Liver (tissue), 9 donors: Measurements from ENCODE around the gene CCDC154. TPM values are rescaled to one million over a fixed set of nuclear protein-coding genes. Genes with fewer than 3 reads are reported as not detected.
A peak's percentile ranks its signal among the peaks of the same experiment; 100 is the strongest.

Experiments
- DNase-seq: peaks from one replicate; pipeline ENCODE4 v3.0.0-alpha.2; 2017; ENCODE audit warnings: low spot score
- H3K27ac ChIP-seq, 2 donors: one replicate each; pipeline ENCODE4 v1.7.0; 2013; ENCODE audit warnings: inconsistent platforms in 2 of 2, low read length in 2 of 2, control low read depth in 1 of 2, low read depth in 1 of 2, mild to moderate bottlenecking in 1 of 2
- H3K27me3 ChIP-seq, 4 donors: one replicate each; pipeline versions ENCODE4 v1.6.1 to v1.7.0; 2013; ENCODE audit warnings: low read length in 3 of 4, inconsistent platforms in 1 of 4, mild to moderate bottlenecking in 1 of 4, moderate library complexity in 1 of 4; ENCODE audit not compliant: control insufficient read depth in 4 of 4, insufficient read depth in 4 of 4
- H3K36me3 ChIP-seq, 4 donors: one replicate each; pipeline versions ENCODE4 v1.6.1 to v1.7.0; 2013; ENCODE audit warnings: low read length in 3 of 4, mild to moderate bottlenecking in 3 of 4, low read depth in 1 of 4, moderate library complexity in 1 of 4; ENCODE audit not compliant: control insufficient read depth in 4 of 4, insufficient read depth in 3 of 4
- H3K4me1 ChIP-seq, 4 donors: one replicate each; pipeline versions ENCODE4 v1.6.1 to v1.7.0; 2013; ENCODE audit warnings: low read length in 3 of 4, mild to moderate bottlenecking in 3 of 4, moderate library complexity in 1 of 4; ENCODE audit not compliant: control insufficient read depth in 4 of 4, insufficient read depth in 4 of 4
- H3K4me3 ChIP-seq, 3 donors: one replicate each; pipeline versions ENCODE4 v1.6.1 to v1.7.0; 2013; ENCODE audit warnings: low read length in 3 of 3, control low read depth in 1 of 3, low read depth in 1 of 3, mild to moderate bottlenecking in 1 of 3
- H3K9ac ChIP-seq, 2 donors: one replicate each; pipeline ENCODE4 v1.7.0; 2013; ENCODE audit warnings: low read length in 2 of 2, mild to moderate bottlenecking in 2 of 2, moderate library complexity in 2 of 2, control low read depth in 1 of 2, low read depth in 1 of 2
- H3K9me3 ChIP-seq, 4 donors: one replicate each; pipeline versions ENCODE4 v1.6.1 to v1.7.0; 2013; ENCODE audit warnings: low read length in 3 of 4; ENCODE audit not compliant: control insufficient read depth in 4 of 4
- ATF3 ChIP-seq: IDR thresholded peaks from 2 replicates; pipeline ENCODE4 v1.6.1; 2016; ENCODE audit warnings: antibody characterized with exemption
- FOXA1 ChIP-seq: IDR thresholded peaks from 2 replicates; pipeline ENCODE4 v1.6.1; 2016; ENCODE audit warnings: antibody characterized with exemption
- GABPA ChIP-seq, 2 donors: IDR thresholded peaks in 1 of 2; conservative IDR thresholded peaks in 1 of 2; 2 replicates each; pipeline ENCODE4 v1.6.1; 2016; ENCODE audit warnings: antibody characterized with exemption in 2 of 2, mild to moderate bottlenecking in 1 of 2, moderate library complexity in 1 of 2
- HNF4A ChIP-seq, 2 donors: conservative IDR thresholded peaks; 2 replicates each; pipeline ENCODE4 v1.6.1; 2016; ENCODE audit warnings: antibody characterized with exemption in 2 of 2, mild to moderate bottlenecking in 2 of 2
- HNF4G ChIP-seq: IDR thresholded peaks from 2 replicates; pipeline ENCODE4 v1.6.1; 2016; ENCODE audit warnings: antibody characterized with exemption
- JUND ChIP-seq, 2 donors: IDR thresholded peaks; 2 replicates each; pipeline ENCODE4 v1.6.1; 2016; ENCODE audit warnings: antibody characterized with exemption in 2 of 2
- RAD21 ChIP-seq, 2 donors: IDR thresholded peaks; 2 replicates each; pipeline ENCODE4 v1.6.1; 2016; ENCODE audit warnings: antibody characterized with exemption in 2 of 2, mild to moderate bottlenecking in 2 of 2
- REST ChIP-seq: IDR thresholded peaks from 2 replicates; pipeline ENCODE4 v1.6.1; 2016; ENCODE audit warnings: antibody characterized with exemption, mild to moderate bottlenecking
- RXRA ChIP-seq, 2 donors: IDR thresholded peaks; 2 replicates each; pipeline ENCODE4 v1.6.1; 2017 to 2018; ENCODE audit warnings: antibody characterized with exemption in 2 of 2, mild to moderate bottlenecking in 1 of 2
- SP1 ChIP-seq: IDR thresholded peaks from 2 replicates; pipeline ENCODE4 v1.6.1; 2018; ENCODE audit warnings: antibody characterized with exemption, mild to moderate bottlenecking
- TAF1 ChIP-seq: conservative IDR thresholded peaks from 2 replicates; pipeline ENCODE4 v1.6.1; 2016; ENCODE audit warnings: antibody characterized with exemption, mild to moderate bottlenecking
- YY1 ChIP-seq: IDR thresholded peaks from 2 replicates; pipeline ENCODE4 v1.6.1; 2016; ENCODE audit warnings: antibody characterized with exemption, mild to moderate bottlenecking
- WGBS: extraction: QIAGEN DNeasy Blood & Tissue Kit; methylation state at CpG from one replicate; pipeline ENCODE4 v1.1.7; 2013; 5-methylcytosine and 5-hydroxymethylcytosine counted together
- polyA plus RNA-seq, 2 donors: library from polyadenylated mRNA; stranded (reverse) in 1 of 2; unstranded in 1 of 2; fragments of 200-250 nt in 1 of 2; fragments of >200 nt in 1 of 2; fragmentation: Nextera tagmentation in 1 of 2; extraction: Ambion mirVana in 1 of 2; gene quantifications; one replicate each; pipeline versions ENCODE4 v1.2.1 to v1.2.3, GENCODE V29; 2013 to 2015
- total RNA-seq, 2 donors: library from RNA; depleted of rRNA; stranded (reverse); fragments of >200 nt; gene quantifications; one replicate each; pipeline ENCODE4 v1.2.3, GENCODE V29; 2014
- donor health status: healthy.
- donor health status: healthy.
- donor health status: healthy.
- donor health status: healthy.
- donor health status: healthy.

The CCDC154 gene
- total and polyA plus RNA-seq, 4 donors, result 0.18 to 0.42 (median 0.39) TPM; not detected in 1

GRCh38 chr16:1429012-1429411 lies 15.3 kb downstream of the CCDC154 start:
- H3K9me3 ChIP-seq, result no peaks in the 10 kb centered on the region
- WGBS, result 88% methylated on average over 11 of the region's 11 CpGs
- no peak for DNase-seq
- H3K27ac ChIP-seq, result no peak overlapping the region
- H3K36me3 ChIP-seq, result no peaks in the 10 kb centered on the region
- no peak overlapping the region for H3K4me3 ChIP-seq
- peaks cover 5 to 14% (median 9%) of the 10 kb centered on the region in 4 donors for H3K4me1 ChIP-seq
- no peak overlapping the region for H3K9ac ChIP-seq
- TF ChIP-seq YY1, result no peak
- no peak for TF ChIP-seq TAF1
- TF ChIP-seq HNF4G, result no peak
- TF ChIP-seq RAD21 (IDR thresholded peaks at IDR 0.05), result no peak
- TF ChIP-seq JUND (IDR thresholded peaks at IDR 0.05), result no peak
- no peaks in the 10 kb centered on the region for H3K27me3 ChIP-seq

- no peak overlapping the region for H3K4me3 ChIP-seq
- H3K4me1 ChIP-seq, result peaks cover 5 to 14% (median 9%) of the 10 kb centered on the region in 4 donors
- H3K9ac ChIP-seq, result no peak overlapping the region
- peak; percentile 50 for DNase-seq
- H3K27ac ChIP-seq, result no peak overlapping the region
- H3K36me3 ChIP-seq, result no peaks in the 10 kb centered on the region
- no peaks in the 10 kb centered on the region for H3K9me3 ChIP-seq
- WGBS, result 58% methylated on average over 21 of the region's 21 CpGs
- no peaks in the 10 kb centered on the region for H3K27me3 ChIP-seq
- TF ChIP-seq RAD21 (IDR thresholded peaks at IDR 0.05) (peak in 1 of 2 donors; percentile 22), RXRA (IDR thresholded peaks at IDR 0.05) (no peak), FOXA1 (no peak), TAF1 (no peak), ATF3 (no peak), SP1 (no peak)
These were observed 15.8 kb downstream of the CCDC154 start for GRCh38 chr16:1428511-1428910.

GRCh38 chr16:1427473-1428461 lies 16.6 kb downstream of the CCDC154 start:
- H3K27ac ChIP-seq, result no peak overlapping the region
- H3K4me3 ChIP-seq, result no peak overlapping the region
- H3K9me3 ChIP-seq, result no peaks in the 10 kb centered on the region
- H3K36me3 ChIP-seq, result no peaks in the 10 kb centered on the region
- no peak for DNase-seq
- WGBS, result 91% methylated on average over 53 of the region's 53 CpGs
- no peak overlapping the region for H3K9ac ChIP-seq
- TF ChIP-seq REST (no peak), HNF4A (conservative IDR thresholded peaks at IDR 0.05) (no peak), GABPA (IDR thresholded peaks at IDR 0.05 in 1 of 2, conservative IDR thresholded peaks at IDR 0.05 in 1 of 2) (no peak), RAD21 (IDR thresholded peaks at IDR 0.05) (no peak), HNF4G (no peak)
- H3K27me3 ChIP-seq, result no peaks in the 10 kb centered on the region
- H3K4me1 ChIP-seq, result peaks cover 5 to 14% (median 9%) of the 10 kb centered on the region in 4 donors
